Measurements from ENCODE around the gene TMEM163. TPM values are rescaled to one million over a fixed set of nuclear protein-coding genes. Genes with fewer than 3 reads are reported as not detected.

TMEM163 gene
- total and polyA plus RNA-seq, 3 donors from 2014 or later = 24.0 to 44.3 (median 37.3) TPM

DNA sequence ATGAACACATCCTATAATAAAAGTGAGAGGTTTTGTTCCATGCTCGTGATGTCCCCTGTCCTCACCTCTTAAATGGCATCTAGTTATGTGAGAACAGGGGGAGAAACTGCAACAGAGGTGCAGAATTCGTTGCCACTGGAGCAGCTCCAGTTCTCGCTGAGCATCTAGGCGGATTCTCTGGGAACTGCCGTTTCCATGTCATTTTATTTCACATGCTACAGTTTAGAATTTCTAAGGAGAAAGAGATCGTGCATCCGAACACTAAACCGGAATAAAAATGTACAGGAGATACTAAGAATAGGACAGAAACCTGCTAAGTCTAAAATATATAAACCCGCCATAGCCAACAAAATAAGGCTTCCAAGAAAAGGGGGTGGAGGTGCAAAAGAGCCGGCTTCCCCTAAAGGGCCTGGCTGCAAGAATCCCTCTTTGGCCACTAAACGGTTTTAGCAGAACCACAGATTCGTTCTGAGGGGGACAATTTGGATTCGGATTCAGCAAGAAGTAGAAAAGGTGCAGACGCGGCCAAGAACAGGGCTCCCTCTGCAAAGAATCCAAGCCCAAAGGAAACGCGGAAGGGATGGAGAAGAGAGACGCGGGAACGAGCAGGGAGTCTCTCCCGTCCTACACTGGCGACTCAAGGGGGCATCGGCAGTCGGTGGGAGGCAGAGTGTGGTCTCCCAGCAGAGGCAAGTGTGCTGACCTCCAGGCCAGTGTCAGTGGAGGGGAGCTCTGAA, 1.3 kb downstream of the TMEM163 start:
- WGBS, 2 donors = 26 to 29% methylated on average over 24 of the region's 24 CpGs
- Histone ChIP-seq H3K4me3 (peak overlapping the region; percentile 49 to 66), H3K4me1 (peaks cover 11% of the 10 kb centered on the region), H3K27ac (no peak overlapping the region), H3K36me3 (ENCODE audit: low read depth, missing control alignments) (no peaks in the 10 kb centered on the region), H3K27me3 (no peaks in the 10 kb centered on the region), H3K9me3 (no peaks in the 10 kb centered on the region)
- no peak for DNase-seq
- intact Hi-C loops (cut with DNase I; ENCODE audit: low total_unique reads) = no loop called here
- no peak for TF ChIP-seq POLR2A (IDR thresholded peaks at IDR 0.05)
- TF ChIP-seq, protein P1, sequence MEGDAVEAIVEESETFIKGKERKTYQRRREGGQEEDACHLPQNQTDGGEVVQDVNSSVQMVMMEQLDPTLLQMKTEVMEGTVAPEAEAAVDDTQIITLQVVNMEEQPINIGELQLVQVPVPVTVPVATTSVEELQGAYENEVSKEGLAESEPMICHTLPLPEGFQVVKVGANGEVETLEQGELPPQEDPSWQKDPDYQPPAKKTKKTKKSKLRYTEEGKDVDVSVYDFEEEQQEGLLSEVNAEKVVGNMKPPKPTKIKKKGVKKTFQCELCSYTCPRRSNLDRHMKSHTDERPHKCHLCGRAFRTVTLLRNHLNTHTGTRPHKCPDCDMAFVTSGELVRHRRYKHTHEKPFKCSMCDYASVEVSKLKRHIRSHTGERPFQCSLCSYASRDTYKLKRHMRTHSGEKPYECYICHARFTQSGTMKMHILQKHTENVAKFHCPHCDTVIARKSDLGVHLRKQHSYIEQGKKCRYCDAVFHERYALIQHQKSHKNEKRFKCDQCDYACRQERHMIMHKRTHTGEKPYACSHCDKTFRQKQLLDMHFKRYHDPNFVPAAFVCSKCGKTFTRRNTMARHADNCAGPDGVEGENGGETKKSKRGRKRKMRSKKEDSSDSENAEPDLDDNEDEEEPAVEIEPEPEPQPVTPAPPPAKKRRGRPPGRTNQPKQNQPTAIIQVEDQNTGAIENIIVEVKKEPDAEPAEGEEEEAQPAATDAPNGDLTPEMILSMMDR (IDR thresholded peaks at IDR 0.05) = no peak

- TF ChIP-seq, protein P1 (IDR thresholded peaks at IDR 0.05) = no peak
- no peak for TF ChIP-seq POLR2A (IDR thresholded peaks at IDR 0.05)
- DNase-seq = no peak
- peaks cover 8% of the 10 kb centered on the region for H3K4me1 ChIP-seq
- no peaks in the 10 kb centered on the region for H3K27me3 ChIP-seq
- no peak overlapping the region for H3K27ac ChIP-seq
- no peaks in the 10 kb centered on the region for H3K9me3 ChIP-seq
- intact Hi-C loops (cut with DNase I; ENCODE audit: low total_unique reads) = no loop called here
- no peak overlapping the region for H3K4me3 ChIP-seq
- H3K36me3 ChIP-seq (ENCODE audit: low read depth, missing control alignments) = no peaks in the 10 kb centered on the region
- WGBS, 2 donors = 58 to 71% methylated on average over 8 of the region's 8 CpGs
Observed at GRCh38 chr2:134716721-134717243, 2.0 kb downstream of the TMEM163 start.

- 71 to 84% methylated on average over 3 to 4 of the region's 4 CpGs for WGBS, 2 donors
- Histone ChIP-seq H3K27me3 (no peaks in the 10 kb centered on the region), H3K4me3 (no peak overlapping the region)
Observed at GRCh38 chr2:134715932-134716643, 2.7 kb downstream of the TMEM163 start.

DNA sequence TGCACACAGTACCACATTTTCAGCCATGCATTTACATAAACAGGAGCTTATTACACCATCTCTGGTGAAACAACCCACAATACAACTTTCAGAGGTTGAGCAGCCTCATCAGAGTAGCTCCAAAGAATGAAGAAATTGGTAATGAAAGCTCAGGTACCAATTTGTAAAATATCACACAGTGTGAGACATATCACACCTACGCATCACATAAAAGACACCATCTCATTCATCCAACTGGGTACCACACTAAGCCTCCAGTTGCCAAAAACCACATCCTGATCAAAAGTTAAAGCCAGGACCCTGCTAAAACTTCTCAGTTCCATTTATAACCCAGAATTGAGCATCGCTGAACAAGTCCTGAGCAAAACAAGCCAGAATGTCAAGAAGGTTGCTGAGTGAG, 4.6 kb downstream of the TMEM163 start:
- Histone ChIP-seq H3K36me3 (ENCODE audit: low read depth, missing control alignments) (no peaks in the 10 kb centered on the region), H3K9me3 (no peaks in the 10 kb centered on the region), H3K4me1 (peaks cover 8% of the 10 kb centered on the region), H3K4me3 (no peak overlapping the region), H3K27ac (no peak overlapping the region), H3K27me3 (no peaks in the 10 kb centered on the region)
- DNase-seq = no peak
- intact Hi-C loops (cut with DNase I; ENCODE audit: low total_unique reads) = no loop called here
- 97 to 100% methylated on average over 2 of the region's 2 CpGs for WGBS, 2 donors
- TF ChIP-seq POLR2A (IDR thresholded peaks at IDR 0.05) = no peak
- TF ChIP-seq, protein P1 (IDR thresholded peaks at IDR 0.05) = no peak

More at GRCh38 chr2:134715932-134716643, 2.7 kb downstream of the TMEM163 start:
- TF ChIP-seq POLR2A (IDR thresholded peaks at IDR 0.05) = no peak
- TF ChIP-seq, protein P1 (IDR thresholded peaks at IDR 0.05) = no peak
- no peak for DNase-seq
- Histone ChIP-seq H3K27ac (no peak overlapping the region), H3K9me3 (no peaks in the 10 kb centered on the region), H3K4me1 (peaks cover 8% of the 10 kb centered on the region), H3K36me3 (ENCODE audit: low read depth, missing control alignments) (no peaks in the 10 kb centered on the region)
- intact Hi-C loops (cut with DNase I; ENCODE audit: low total_unique reads) = no loop called here
